Caki2 (cell line): Measurements from ENCODE around the gene CROCC2. TPM values are rescaled to one million over a fixed set of nuclear protein-coding genes. Genes with fewer than 3 reads are reported as not detected.

ENCODE experiments used
- DNase-seq: peaks from one replicate; pipeline ENCODE4 v3.0.0-alpha.2; 2015; ENCODE audit warnings: low read depth
- in situ Hi-C: cut with HindIII; loops from 2 replicates; pipeline ENCODE4 v1.10.0; 2016; ENCODE audit warnings: low sequenced_read_pairs, low pct_unique_long_range_greater_than_20kb, mixed read lengths
- total RNA-seq: library from RNA; depleted of rRNA; stranded (reverse); fragments of >200 nt; shearing (Covaris generic); gene quantifications from 2 replicates; pipeline ENCODE4 v1.2.3, GENCODE V29; 2014; ENCODE audit warnings: low replicate concordance

CROCC2 gene
- total RNA-seq, 1 experiment from 2014 or later: not detected

DNA sequence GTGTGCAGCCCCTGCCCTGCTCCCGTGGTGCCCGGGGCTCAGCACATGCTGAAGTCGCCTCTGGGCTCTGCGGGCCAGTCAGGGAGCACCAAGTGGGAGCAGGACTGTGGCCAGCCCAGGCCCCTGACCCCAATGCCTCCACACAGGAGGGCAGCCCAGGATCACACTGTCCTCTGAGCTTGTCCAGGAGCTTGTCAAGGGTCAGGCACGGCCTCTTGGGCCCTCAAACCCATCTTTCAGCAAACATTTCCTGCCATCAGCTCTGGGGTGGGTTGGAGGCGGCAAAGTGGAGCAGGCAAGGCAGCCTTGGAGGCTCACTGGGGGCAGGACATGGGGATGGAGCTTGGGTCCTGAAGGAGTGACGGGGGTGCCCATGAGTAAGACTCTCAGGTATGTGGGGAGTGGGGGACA, 102.6 kb downstream of the CROCC2 start:
- no peak for DNase-seq
- in situ Hi-C loops: no loop called here

DNA sequence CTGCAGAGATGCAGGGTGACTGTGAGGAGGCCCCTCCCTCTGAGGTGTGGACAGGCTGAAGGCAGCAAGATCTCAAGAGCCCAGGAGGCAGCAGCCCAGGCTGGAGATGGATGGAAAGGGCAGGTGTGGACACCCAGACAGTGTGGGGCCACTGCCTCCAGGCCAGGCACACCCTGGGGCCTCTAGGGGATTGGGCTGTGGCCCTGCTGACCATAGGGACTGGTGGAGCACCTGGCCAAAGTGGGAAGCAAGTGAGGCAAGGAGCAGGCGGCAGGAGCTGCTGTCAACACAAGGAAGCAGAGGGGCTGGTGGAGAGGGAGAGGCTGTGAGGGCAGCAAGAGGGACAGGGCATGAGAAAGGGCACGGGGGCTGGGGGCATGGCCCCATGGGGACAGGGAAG, 103.1 kb downstream of the CROCC2 start:
- no peak for DNase-seq
- in situ Hi-C loops: no loop called here

DNA sequence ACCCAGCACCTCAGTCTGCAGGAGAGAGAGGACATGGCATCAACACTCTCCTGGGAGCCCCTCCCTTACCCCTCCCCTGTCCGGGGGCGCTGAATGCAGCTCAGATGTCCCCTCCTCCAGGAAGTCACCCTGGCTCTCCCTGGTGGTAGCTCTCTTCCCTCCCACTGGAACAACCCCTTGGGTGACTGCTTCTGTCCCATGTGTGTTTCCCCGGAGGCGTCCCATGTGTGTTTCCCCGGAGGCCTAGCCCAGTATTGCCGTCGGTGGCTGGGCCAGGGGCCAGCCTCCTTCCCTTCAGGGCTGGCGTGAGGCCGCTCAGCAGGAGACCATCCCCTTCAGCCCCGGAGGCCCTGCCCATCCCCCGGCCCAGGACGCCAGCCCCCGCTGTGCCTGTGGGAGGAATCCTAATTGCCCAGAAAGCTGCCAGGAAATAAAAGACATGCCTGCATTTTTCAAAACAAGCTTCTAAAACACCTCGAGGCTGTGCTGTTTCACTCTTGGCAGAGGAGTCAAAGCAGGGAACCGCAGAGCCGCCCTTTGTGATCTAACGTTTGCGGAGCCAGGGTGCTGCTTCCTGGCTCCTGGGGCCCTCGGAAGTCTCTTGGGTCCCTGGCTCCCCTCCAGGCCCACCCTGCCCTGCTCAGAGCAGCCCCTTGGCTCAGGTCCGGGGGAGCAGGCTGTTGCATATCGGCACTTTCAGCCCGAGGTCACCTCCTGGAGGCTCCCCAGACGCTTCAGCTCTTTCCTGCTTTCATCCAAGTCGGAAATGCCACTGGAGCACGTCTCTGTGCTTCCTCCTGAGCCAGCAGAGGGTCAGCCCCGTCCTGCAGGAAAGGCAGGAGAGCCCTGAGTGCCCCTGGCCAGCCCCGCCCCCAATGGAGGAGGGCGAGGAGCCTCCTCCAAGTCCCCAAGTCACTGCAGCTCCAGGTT, 103.7 kb downstream of the CROCC2 start:
- DNase-seq: no peak
- in situ Hi-C loops: no loop called here

DNA sequence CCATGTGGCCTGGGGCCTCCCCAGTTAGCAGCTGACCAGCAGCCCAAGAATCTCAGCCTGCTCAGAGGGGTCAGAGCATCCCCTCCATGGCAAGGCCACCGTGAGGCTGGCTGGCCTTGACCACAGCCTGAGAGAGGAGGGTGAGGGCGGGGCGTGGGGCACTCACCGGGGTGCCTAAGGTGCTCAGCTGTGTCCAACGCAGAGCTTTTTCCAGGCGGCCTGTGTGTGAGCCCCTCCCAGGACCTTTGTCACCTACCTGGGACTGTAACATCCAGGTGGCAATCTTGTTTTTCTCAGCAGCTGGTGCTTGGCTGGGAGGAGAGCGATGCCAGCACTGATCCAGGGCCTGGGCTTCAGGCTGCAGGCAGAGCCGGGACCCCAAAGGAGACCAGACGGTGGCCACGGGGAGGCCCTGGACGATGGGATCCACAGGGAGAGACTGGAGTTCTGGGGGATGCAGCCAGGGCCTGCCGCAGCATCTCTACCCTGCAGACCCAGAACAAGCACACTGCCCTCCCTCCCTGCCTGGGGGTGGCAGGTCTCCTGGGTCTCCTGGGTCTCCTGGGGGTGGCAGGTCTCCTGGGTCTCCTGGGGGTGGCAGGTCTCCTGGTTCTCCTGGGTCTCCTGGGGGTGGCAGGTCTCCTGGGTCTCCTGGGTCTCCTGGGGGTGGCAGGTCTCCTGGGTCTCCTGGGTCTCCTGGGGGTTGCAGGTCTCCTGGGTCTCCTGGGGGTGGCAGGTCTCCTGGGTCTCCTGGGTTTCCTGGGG, 104.6 kb downstream of the CROCC2 start:
- in situ Hi-C loops: no loop called here
- DNase-seq: no peak

DNA sequence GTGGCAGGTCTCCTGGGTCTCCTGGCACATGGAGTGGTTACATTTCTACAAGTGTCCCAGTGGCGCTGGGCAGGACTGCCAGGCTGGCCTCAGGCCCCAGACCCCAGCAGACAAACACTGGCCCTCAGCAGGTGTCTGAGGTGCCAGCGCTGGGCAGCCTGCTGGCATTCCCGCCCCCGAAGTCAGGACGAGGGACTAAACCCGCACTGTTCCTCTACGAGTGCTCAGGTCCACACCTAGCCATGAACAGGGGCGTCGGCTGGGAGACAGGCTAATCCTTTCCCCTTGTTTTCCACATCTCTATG, 105.1 kb downstream of the CROCC2 start:
- no peak for DNase-seq
- in situ Hi-C loops: no loop called here

DNA sequence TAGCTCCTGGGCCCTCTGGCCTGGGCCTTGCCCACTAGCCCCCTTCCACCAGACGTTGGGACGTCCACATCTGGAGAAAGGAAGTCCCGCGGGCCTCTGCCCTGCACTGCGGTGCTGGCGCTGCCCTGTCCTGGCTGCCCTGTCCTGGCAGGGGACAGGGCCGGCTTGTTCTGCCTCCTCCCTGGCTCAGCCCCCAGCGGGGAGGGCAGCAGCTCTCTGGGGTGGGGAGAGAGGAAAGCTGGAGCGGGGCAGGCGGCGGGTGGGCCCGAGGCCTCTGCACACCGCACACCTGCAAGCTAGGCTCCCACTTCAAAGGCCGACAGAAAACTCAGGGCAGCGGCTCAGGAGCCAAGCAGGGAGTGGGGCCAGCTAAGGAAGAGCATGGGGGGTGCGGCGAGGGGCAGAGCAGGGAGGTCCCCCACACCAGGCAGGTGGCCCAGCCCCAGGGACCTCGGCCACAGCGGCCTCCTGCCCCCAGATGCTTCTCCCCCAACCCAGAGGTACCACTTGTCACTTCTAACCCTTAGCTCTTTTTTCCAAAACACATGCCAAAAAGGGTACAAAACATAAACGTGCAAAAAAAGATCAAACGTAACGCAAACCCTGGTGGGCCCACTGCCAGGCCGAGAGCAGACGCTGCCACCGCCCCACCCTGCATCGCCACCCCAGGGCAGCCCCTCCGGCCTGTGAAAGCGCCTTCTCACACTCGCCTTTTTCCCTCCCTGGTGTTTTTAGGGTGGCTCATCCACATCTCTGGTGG, 105.8 kb downstream of the CROCC2 start:
- in situ Hi-C loops: no loop called here
- DNase-seq: no peak

DNA sequence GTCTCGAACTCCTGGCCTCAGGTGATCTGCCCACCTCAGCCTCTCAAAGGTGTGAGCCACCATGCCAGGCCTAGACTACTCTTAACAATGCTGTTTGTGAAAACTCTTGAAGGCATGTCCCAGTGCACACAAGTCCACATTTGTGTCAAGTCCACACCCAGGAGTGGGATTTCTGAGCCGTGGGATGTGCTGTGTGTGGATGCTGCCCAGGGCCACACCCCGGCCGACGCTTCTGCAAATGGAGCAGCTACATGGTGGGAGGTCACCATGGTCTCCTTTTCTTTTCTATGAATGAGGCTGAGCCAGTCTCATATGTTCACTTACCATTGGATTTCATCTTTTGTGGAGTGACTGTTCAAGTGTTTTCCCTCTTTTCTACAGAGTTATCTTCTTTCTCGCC, 108.1 kb downstream of the CROCC2 start:
- no peak for DNase-seq
- in situ Hi-C loops: no loop called here

DNA sequence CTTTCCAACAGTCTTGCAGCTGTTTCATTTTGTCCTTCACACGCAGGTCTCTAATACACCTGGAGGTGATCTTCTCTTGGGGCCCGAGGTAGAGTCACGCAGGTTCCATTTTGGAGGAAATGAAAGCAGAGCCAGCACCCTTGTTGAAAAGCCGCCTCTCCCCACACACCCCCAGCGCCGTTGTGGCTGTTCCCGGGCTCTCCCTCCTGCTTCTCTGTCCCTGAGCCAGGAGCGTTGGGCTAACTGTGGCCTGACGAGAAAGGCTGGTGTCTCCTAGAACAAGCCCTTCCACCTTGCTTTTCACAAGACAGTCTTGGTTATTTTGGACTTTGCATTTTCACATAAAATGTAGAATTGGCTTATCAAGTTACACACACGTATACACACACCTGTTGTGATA, 108.6 kb downstream of the CROCC2 start:
- DNase-seq: no peak
- in situ Hi-C loops: no loop called here

DNA sequence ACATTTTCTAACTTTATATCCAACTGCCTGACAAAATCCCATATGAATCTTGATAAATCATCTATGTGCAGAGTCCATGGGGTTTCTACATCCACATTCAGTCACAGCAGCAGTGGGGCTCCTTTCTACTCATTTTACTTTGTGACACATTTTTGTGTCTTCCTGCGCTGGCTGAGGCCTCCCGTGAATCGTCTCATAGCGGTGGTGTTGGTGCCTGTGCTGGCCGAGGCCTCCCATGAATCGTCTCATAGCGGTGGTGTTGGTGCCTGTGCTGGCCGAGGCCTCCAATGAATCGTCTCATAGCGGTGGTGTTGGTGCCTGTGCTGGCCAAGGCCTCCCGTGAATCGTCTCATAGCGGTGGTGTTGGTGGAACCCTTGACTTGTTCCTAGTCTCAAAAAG, 109.3 kb downstream of the CROCC2 start:
- DNase-seq: no peak
- in situ Hi-C loops: no loop called here

DNA sequence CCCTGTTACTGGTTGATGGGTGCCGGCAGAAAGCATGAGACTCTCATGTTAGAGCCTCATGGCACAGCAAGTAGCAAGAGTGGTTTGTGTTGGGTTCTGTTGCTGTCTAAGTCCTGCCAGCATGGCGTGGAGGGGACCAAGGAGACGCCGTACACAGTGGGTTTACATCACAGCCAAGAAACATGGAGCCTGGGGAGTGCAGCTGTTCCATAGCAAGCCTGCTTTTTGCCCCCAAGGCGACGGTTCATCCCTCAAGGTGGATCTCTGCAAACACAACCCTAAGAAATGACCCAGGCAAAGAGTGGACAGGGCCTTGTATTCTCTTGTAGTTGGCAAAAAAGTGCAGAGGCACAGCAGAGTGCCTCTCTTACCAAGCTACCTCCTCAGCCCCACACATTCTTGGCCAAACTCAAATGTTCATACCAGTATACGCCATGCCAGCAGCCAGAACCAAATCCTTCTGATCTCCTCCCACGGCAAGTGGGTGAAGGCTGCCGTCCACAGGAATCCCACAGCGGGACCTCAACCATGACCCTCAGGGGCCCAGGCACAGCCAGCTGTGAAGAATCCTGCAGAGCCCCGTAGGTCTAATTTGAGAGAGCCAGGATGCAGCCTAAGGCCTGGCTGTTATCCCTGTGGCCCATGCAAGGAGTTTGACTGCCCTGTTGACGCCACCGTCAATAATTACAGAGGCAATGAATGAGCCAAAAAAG, 111.2 kb downstream of the CROCC2 start:
- DNase-seq: no peak
- in situ Hi-C loops: no loop called here

DNA sequence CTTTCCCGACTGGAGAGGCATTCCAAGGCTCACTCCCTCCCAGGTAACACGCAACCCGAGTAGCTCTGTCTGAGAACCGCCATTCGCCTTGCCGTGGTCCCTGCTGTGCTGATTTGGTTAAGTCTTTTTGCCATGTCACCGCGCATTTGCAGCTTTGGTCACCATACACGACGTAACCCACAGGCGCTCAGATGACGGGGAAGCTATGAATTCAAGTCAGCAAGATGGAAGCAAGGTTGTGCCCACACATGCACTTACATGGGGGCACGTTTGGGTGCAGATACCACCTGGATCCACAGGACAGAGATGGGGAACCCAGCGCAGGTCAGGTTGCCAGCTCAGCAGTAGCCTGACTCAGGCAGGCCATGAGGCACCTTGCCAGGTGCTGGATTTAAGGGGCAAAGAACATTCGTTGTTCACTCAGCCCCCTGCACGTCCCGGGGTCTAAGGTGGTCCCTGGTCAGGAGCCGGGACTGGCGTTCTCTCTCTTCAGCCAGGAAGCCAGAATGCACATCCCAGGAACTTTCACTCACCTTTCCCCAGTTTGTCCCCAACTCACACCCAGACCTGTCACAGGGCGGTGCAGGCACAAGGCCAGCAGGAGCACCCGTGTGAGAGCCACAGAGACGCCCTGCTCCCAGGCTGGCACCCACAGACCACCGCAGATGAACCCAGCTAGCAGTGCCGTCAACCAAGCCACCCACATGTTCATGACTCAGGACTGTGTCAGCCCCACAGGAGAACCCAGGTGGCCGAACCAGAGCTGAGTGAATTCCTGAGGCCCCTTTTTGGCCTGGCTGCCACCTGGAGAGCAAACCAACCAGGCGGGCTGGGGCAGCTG, 112.1 kb downstream of the CROCC2 start:
- in situ Hi-C loops: no loop called here
- no peak for DNase-seq

DNA sequence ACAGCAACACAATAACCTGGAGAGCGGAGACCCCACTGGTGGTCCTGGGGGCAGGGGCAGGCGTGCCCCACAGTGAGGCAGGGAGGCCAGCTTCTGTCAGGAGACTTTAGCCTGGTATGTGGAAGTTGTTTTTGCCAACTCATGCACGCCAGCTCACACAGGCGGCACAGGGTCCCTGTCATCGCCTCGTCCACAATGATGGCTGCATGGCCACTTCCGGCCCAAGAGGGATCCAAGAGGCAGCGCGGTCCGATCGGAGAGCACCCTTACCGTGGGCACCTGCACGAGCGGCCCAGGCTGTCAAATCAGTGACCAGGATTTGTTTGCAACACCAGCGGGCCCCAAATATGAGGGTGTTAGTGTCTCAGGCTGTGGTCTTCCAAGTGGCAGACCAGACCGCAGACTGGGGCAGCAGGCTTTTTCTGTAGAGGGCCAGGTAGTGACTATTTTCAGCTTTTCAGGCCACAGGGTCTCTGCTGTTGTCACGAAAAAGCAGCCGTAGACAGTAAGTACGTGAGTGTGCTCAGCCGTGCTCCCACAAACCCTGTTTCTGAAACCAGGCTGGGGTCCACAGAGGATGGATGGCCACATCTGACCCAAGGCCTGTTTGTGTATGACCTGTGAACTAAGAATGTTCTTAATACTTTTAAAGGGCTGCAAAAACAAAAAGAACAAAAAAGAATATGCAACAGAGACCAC, 113.5 kb downstream of the CROCC2 start:
- in situ Hi-C loops: no loop called here

DNA sequence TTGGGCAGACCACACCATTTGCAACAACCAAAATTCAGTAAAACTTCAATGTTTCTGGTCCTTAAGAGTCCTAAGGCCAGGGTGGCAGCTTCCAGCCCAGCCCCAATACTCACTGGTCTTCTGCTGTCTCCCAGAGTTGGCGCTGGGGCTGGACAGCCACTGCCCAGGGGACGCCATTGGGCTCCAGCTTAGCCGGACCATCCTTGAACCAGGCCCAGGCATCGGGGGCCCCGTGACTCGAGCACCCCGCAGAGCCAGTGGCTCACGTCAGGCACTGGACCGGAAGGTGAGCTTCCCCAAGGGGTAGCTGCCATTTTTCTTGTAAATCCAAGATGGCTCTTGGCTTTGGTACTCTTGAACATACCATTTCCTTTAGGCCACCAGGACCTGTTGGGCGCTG, 114.1 kb downstream of the CROCC2 start:
- in situ Hi-C loops: no loop called here

More for the DNA sequence above, 113.5 kb downstream of the CROCC2 start:
- no peak for DNase-seq

DNA sequence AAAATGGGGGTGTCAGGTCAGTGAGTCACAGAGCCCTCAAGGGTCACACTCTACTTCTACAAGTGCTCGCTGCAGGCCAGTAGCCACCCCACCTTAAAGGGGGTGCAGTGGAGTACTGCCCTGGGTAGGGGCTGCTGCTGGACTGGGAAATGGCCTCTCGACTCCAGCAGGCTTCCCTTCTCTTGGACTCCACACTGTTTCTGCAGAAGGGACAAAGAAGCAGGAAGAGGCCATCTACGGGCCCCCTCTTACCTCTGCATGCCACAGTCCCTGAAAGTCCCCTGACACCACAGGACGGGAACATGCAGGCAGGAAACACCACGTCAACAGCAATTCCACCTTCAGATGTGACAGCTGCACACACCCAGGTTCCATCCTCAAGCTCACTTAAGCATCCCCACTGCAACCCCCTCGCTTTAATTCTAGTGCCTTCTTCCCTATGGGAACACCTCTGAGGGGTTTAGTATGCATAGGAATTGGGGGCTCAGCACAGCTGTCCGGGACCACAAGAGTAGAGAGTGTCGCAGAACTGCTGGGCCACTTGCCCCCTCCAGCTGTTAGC, 114.6 kb downstream of the CROCC2 start:
- DNase-seq: no peak
- in situ Hi-C loops: no loop called here

More for the DNA sequence above, 114.1 kb downstream of the CROCC2 start:
- DNase-seq: no peak

DNA sequence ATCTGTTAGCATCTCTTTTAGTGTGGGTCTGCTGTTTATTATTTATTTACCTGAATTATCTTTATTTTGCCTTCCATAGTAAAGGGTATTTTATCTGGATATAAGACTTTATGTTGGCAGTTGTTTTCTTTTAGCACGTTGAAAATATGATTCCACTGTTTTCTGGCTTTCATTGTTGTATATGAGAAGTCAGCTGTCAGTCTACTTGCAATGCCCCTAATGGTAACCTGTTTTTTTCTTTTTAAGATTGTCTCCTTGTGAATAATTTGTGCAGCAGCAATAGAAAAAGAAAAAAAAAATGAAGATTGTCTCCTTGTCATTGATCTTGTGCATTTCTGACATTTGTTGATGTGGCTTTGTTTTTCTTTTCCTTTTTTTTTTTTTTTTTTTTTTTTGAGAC, 119.5 kb downstream of the CROCC2 start:
- DNase-seq: no peak
- in situ Hi-C loops: no loop called here

DNA sequence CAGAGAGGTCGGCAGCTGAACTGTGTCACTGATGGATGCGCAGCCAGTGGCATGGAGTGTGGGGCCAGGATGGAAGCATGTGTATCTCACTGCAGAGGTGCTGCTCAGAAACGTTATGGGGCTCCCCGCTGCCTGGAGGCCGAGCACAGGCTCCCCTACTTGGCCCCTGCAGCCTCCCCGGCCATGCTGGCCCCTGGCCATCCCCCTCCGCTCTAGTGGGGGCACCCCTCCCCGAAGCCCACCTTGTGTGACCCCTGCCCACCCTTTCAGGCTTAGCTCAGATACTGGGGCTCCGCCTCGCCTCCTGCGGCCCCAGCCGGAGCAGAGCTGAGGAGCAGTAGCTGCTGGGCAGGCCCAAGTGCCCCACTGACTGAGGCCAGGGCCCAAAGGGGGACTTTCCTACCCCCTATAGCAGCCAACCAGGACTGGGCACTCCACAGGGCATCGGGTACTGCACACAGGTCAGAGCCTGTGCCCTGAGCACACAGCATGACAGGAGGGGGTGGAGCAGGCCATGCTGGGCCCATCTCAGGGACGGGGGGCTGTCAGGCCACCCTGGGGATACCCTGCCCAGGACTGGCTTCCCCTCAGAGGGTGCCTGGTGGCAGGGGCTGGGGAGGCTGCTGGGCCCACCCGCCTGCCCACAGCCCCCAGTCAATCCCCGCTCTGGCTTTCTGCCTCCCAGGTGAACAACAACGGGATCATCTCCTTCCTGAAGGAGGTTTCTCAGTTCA, 123.6 kb downstream of the CROCC2 start:
- DNase-seq: no peak
- in situ Hi-C loops: no loop called here
